HepG2 (cell line): ENCODE results near the gene CEACAM16. TPM values are rescaled to one million over a fixed set of nuclear protein-coding genes. Genes with fewer than 3 reads are reported as not detected.
A peak's percentile ranks its signal among the peaks of the same experiment; 100 is the strongest.

Source experiments
- GLI4 ChIP-seq: sonication (generic); formaldehyde crosslinking; IDR thresholded peaks from 2 replicates; pipeline ENCODE4 v1.5.1; 2020; ENCODE audit warnings: missing genetic modification reagents, mild to moderate bottlenecking, moderate library complexity, borderline replicate concordance
- IRX3 ChIP-seq: sonication (generic); formaldehyde crosslinking; IDR thresholded peaks from 2 replicates; pipeline ENCODE4 v1.8.1; 2023; ENCODE audit warnings: mild to moderate bottlenecking, low read depth, missing genetic modification reagents, borderline replicate concordance
- KLF11 ChIP-seq: IDR thresholded peaks from 2 replicates; pipeline ENCODE4 v1.6.1; 2016; ENCODE audit warnings: missing compliant biosample characterization
- RBM39 ChIP-seq: fragments of 200-400 bp; formaldehyde crosslinking; IDR thresholded peaks from one replicate; pipeline ENCODE4 v1.6.1; 2018; ENCODE audit warnings: antibody characterized with exemption, mild to moderate bottlenecking, low read depth, low read length; ENCODE audit not compliant: poor library complexity, severe bottlenecking
- RCOR2 ChIP-seq: IDR thresholded peaks from 2 replicates; pipeline ENCODE4 v1.6.1; 2016; ENCODE audit warnings: missing biosample characterization, missing genetic modification reagents
- SMC3 ChIP-seq: IDR thresholded peaks from 2 replicates; pipeline ENCODE4 v1.6.1; 2011; ENCODE audit warnings: low read length, improper control_type of control experiment
- SOX5 ChIP-seq: IDR thresholded peaks from 2 replicates; pipeline ENCODE4 v1.6.1; 2016; ENCODE audit warnings: borderline replicate concordance
- SP5 ChIP-seq: IDR thresholded peaks from 2 replicates; pipeline ENCODE4 v1.6.1; 2016; ENCODE audit warnings: low read depth, borderline replicate concordance
- TARDBP ChIP-seq: sonication (generic); formaldehyde crosslinking; IDR thresholded peaks from 2 replicates; pipeline ENCODE4 v1.8.0; 2022; ENCODE audit warnings: mild to moderate bottlenecking, missing genetic modification reagents
- TEAD3 ChIP-seq: optimal IDR thresholded peaks from 2 replicates; pipeline ENCODE3; 2016; ENCODE audit warnings: borderline replicate concordance
- ZBTB38 ChIP-seq: sonication (generic); formaldehyde crosslinking; IDR thresholded peaks from 2 replicates; pipeline ENCODE4 v1.5.1; 2020; ENCODE audit warnings: mild to moderate bottlenecking, missing genetic modification reagents
- ZMAT3 ChIP-seq: sonication (generic); formaldehyde crosslinking; conservative IDR thresholded peaks from 2 replicates; pipeline ENCODE4 v1.7.0; 2021; ENCODE audit warnings: missing genetic modification reagents
- ZNF136 ChIP-seq: sonication (generic); formaldehyde crosslinking; IDR thresholded peaks from 2 replicates; pipeline ENCODE4 v1.8.1; 2022; ENCODE audit warnings: low read depth, mild to moderate bottlenecking, moderate library complexity, missing genetic modification reagents
- ZNF549 ChIP-seq: sonication (generic); formaldehyde crosslinking; IDR thresholded peaks from 2 replicates; pipeline ENCODE4 v1.5.0; 2020; ENCODE audit warnings: missing genetic modification reagents
- ZNF616 ChIP-seq: sonication (generic); formaldehyde crosslinking; IDR thresholded peaks from 2 replicates; pipeline ENCODE4 v1.5.0; 2020; ENCODE audit warnings: low read depth, mild to moderate bottlenecking, missing genetic modification reagents
- ZNF678 ChIP-seq: sonication (generic); formaldehyde crosslinking; IDR thresholded peaks from 2 replicates; pipeline ENCODE4 v1.4.0; 2020; ENCODE audit warnings: mild to moderate bottlenecking, missing genetic modification reagents
- ZNF891 ChIP-seq: sonication (generic); formaldehyde crosslinking; IDR thresholded peaks from 2 replicates; pipeline ENCODE4 v1.5.0; 2020; ENCODE audit warnings: mild to moderate bottlenecking, missing genetic modification reagents
- polyA plus RNA-seq, 8 experiments: library from polyadenylated mRNA; depleted of rRNA in 3 of 8; stranded (reverse) in 7 of 8; unstranded in 1 of 8; fragments of >200 nt; fragmentation: Illumina TruSeq in 4 of 8; extraction: Trizol in 4 of 8; gene quantifications; 2 replicates each; pipeline versions ENCODE4 v1.2.1 to v1.2.3, GENCODE V29; 2011 to 2016; ENCODE audit warnings: low read depth in 4 of 8, missing spikeins in 1 of 8, mixed read lengths in 1 of 8; ENCODE audit not compliant: insufficient read depth in 1 of 8
- total RNA-seq, 5 experiments: library from RNA; depleted of rRNA; stranded (reverse); fragments of >200 nt; fragmentation: Illumina TruSeq; extraction: Trizol; gene quantifications; 2 replicates each; pipeline ENCODE4 v1.2.3, GENCODE V29; 2016; ENCODE audit warnings: low read depth in 1 of 5
- TF ChIP-seq, protein P1 (sequence below): IDR thresholded peaks from 2 replicates; pipeline ENCODE4 v1.6.1; 2016; ENCODE audit warnings: low read depth, missing genetic modification reagents, missing compliant biosample characterization
- TF ChIP-seq, protein P2 (sequence below): sonication (generic); formaldehyde crosslinking; IDR thresholded peaks from 2 replicates; pipeline ENCODE4 v1.5.0; 2020; ENCODE audit warnings: mild to moderate bottlenecking, missing genetic modification reagents, borderline replicate concordance

Gene CEACAM16
- total and polyA plus RNA-seq, 2 of the 13 experiments (the other 11 are each of a cell fraction or from before 2014, with no cell fraction given), result not detected

- no peak for TF ChIP-seq RBM39
- TF ChIP-seq, protein P1, sequence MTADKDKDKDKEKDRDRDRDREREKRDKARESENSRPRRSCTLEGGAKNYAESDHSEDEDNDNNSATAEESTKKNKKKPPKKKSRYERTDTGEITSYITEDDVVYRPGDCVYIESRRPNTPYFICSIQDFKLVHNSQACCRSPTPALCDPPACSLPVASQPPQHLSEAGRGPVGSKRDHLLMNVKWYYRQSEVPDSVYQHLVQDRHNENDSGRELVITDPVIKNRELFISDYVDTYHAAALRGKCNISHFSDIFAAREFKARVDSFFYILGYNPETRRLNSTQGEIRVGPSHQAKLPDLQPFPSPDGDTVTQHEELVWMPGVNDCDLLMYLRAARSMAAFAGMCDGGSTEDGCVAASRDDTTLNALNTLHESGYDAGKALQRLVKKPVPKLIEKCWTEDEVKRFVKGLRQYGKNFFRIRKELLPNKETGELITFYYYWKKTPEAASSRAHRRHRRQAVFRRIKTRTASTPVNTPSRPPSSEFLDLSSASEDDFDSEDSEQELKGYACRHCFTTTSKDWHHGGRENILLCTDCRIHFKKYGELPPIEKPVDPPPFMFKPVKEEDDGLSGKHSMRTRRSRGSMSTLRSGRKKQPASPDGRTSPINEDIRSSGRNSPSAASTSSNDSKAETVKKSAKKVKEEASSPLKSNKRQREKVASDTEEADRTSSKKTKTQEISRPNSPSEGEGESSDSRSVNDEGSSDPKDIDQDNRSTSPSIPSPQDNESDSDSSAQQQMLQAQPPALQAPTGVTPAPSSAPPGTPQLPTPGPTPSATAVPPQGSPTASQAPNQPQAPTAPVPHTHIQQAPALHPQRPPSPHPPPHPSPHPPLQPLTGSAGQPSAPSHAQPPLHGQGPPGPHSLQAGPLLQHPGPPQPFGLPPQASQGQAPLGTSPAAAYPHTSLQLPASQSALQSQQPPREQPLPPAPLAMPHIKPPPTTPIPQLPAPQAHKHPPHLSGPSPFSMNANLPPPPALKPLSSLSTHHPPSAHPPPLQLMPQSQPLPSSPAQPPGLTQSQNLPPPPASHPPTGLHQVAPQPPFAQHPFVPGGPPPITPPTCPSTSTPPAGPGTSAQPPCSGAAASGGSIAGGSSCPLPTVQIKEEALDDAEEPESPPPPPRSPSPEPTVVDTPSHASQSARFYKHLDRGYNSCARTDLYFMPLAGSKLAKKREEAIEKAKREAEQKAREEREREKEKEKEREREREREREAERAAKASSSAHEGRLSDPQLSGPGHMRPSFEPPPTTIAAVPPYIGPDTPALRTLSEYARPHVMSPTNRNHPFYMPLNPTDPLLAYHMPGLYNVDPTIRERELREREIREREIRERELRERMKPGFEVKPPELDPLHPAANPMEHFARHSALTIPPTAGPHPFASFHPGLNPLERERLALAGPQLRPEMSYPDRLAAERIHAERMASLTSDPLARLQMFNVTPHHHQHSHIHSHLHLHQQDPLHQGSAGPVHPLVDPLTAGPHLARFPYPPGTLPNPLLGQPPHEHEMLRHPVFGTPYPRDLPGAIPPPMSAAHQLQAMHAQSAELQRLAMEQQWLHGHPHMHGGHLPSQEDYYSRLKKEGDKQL (CRISPR knock-in tag), result 0 out of 2 replicates have a peak, but pooled peaks have one; percentile 15
- TF ChIP-seq GLI4, result no peak
- peak; percentile 65 for TF ChIP-seq SP5 (CRISPR knock-in tag)
- no peak for TF ChIP-seq RCOR2 (CRISPR knock-in tag)
- peak; percentile 63; the same call in 1 of the 2 replicates for TF ChIP-seq ZBTB38
- TF ChIP-seq SMC3, result no peak
- no peak for TF ChIP-seq ZMAT3
- no peak for TF ChIP-seq ZNF891 (CRISPR knock-in tag)
- TF ChIP-seq ZNF549, result 0 out of 2 replicates have a peak, but pooled peaks have one; percentile 34
- peak; percentile 10 for TF ChIP-seq TEAD3 (CRISPR knock-in tag)
- no peak for TF ChIP-seq ZNF678 (CRISPR knock-in tag)
- TF ChIP-seq, protein P2, sequence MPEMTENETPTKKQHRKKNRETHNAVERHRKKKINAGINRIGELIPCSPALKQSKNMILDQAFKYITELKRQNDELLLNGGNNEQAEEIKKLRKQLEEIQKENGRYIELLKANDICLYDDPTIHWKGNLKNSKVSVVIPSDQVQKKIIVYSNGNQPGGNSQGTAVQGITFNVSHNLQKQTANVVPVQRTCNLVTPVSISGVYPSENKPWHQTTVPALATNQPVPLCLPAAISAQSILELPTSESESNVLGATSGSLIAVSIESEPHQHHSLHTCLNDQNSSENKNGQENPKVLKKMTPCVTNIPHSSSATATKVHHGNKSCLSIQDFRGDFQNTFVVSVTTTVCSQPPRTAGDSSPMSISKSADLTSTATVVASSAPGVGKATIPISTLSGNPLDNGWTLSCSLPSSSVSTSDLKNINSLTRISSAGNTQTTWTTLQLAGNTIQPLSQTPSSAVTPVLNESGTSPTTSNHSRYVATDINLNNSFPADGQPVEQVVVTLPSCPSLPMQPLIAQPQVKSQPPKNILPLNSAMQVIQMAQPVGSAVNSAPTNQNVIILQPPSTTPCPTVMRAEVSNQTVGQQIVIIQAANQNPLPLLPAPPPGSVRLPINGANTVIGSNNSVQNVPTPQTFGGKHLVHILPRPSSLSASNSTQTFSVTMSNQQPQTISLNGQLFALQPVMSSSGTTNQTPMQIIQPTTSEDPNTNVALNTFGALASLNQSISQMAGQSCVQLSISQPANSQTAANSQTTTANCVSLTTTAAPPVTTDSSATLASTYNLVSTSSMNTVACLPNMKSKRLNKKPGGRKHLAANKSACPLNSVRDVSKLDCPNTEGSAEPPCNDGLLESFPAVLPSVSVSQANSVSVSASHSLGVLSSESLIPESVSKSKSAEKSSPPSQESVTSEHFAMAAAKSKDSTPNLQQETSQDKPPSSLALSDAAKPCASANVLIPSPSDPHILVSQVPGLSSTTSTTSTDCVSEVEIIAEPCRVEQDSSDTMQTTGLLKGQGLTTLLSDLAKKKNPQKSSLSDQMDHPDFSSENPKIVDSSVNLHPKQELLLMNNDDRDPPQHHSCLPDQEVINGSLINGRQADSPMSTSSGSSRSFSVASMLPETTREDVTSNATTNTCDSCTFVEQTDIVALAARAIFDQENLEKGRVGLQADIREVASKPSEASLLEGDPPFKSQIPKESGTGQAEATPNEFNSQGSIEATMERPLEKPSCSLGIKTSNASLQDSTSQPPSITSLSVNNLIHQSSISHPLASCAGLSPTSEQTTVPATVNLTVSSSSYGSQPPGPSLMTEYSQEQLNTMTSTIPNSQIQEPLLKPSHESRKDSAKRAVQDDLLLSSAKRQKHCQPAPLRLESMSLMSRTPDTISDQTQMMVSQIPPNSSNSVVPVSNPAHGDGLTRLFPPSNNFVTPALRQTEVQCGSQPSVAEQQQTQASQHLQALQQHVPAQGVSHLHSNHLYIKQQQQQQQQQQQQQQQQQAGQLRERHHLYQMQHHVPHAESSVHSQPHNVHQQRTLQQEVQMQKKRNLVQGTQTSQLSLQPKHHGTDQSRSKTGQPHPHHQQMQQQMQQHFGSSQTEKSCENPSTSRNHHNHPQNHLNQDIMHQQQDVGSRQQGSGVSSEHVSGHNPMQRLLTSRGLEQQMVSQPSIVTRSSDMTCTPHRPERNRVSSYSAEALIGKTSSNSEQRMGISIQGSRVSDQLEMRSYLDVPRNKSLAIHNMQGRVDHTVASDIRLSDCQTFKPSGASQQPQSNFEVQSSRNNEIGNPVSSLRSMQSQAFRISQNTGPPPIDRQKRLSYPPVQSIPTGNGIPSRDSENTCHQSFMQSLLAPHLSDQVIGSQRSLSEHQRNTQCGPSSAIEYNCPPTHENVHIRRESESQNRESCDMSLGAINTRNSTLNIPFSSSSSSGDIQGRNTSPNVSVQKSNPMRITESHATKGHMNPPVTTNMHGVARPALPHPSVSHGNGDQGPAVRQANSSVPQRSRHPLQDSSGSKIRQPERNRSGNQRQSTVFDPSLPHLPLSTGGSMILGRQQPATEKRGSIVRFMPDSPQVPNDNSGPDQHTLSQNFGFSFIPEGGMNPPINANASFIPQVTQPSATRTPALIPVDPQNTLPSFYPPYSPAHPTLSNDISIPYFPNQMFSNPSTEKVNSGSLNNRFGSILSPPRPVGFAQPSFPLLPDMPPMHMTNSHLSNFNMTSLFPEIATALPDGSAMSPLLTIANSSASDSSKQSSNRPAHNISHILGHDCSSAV, result no peak
- no peak for TF ChIP-seq IRX3 (CRISPR knock-in tag)
- peak; percentile 50; the same call in 1 of the 2 replicates for TF ChIP-seq SOX5 (CRISPR knock-in tag)
- TF ChIP-seq ZNF136 (CRISPR knock-in tag), result no peak
- no peak for TF ChIP-seq ZNF616
- TF ChIP-seq TARDBP, result peak; percentile 41; the same call in 1 of the 2 replicates
- no peak for TF ChIP-seq KLF11
Measured at GRCh38 chr19:44725251-44725650, 26.3 kb downstream of the CEACAM16 start (continued).
